Measurements from ENCODE around the gene LHFPL6. TPM values are rescaled to one million over a fixed set of nuclear protein-coding genes. Genes with fewer than 3 reads are reported as not detected.

LHFPL6 gene
- total and polyA plus RNA-seq, 11 donors, result 34.4 to 74.4 (median 53.2) TPM

DNA sequence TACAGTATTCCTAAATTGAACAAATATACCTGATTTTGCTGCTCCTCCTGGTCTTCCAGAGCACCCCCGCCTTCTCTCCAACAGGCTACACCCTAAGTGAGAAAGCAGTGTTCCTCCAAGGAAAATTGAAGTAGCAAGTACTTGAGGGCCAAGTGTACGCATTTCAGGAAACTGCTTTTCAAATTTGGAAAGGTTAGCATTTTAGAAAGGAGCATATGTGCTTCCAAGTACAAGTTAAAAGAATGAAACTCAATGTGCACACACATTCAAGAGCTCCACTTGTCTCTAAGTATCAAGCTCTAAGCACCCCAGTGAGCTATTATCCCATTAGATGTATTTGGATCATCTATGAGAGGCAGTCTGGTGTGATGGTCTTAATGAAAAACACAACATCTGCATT lies 25.8 kb downstream of the LHFPL6 start:
- no peaks in the 10 kb centered on the region for H3K27me3 ChIP-seq
- TF ChIP-seq POLR2A (IDR thresholded peaks at IDR 0.05) (no peak), CTCF (IDR thresholded peaks at IDR 0.05) (no peak)
- no peak for DNase-seq
- ATAC-seq, result no peak
- peaks cover 11 to 81% (median 60%) of the 10 kb centered on the region in 12 donors for H3K4me1 ChIP-seq
- H3K4me3 ChIP-seq, result no peak overlapping the region
- intact Hi-C loops (cut with DNase I), result loop anchor here in 4 of 10 donors (10.0 kb wide), 1 partner anchor 52 kb away; no protein-coding TSS in a partner anchor
- no peaks in the 10 kb centered on the region for H3K9me3 ChIP-seq
- no peaks in the 10 kb centered on the region for H3K36me3 ChIP-seq
- peak overlapping the region in 9 of 12 donors; percentile 20 to 72 (median 46) for H3K27ac ChIP-seq
- WGBS, 4 donors, result 70 to 85% (median 79%) methylated on average over 2 of the region's 2 CpGs

DNA sequence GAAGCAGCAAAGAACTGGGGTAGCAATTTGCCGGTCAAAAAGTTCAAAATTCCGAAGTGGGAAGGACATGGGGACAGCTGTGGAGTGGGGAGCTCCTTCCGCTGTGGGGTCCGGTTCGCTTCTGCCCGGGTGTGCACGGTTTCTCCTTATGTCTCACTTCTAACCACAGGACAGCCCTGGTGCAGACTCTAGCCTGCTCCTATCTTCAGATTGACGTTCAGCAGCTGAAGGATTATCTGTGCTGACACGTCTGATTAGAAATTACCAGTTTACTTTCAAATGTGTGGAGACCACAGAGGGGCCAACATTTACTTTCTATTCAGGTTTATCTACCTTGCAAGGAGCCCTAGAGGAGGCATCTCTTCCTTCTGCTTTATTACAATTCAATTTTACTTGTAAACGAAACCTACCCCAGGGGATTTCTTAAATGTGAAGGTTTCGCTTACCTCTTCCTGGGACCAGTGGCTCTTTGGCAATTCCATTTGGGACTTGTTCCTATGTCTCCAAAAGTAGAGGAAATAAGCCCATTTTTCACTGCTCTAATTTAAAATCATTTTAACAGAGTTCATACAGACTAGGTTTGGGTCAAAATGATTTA lies 27.3 kb downstream of the LHFPL6 start:
- H3K27ac ChIP-seq, result peak overlapping the region in 9 of 12 donors; percentile 16 to 71 (median 34)
- peaks cover 11 to 77% (median 52%) of the 10 kb centered on the region in 12 donors for H3K4me1 ChIP-seq
- no peak for DNase-seq
- no peaks in the 10 kb centered on the region for H3K27me3 ChIP-seq
- H3K9me3 ChIP-seq, result no peaks in the 10 kb centered on the region
- peak in 2 of 4 donors; percentile 16 to 30 for ATAC-seq
- WGBS, 4 donors, result 45 to 55% (median 51%) methylated on average over 11 of the region's 11 CpGs
- peak overlapping the region in 5 of 12 donors; percentile 0 to 18 (median 13) for H3K4me3 ChIP-seq
- intact Hi-C loops (cut with DNase I), result loop anchor here in 4 of 10 donors (10.0 kb wide), 1 partner anchor 51 kb away; no protein-coding TSS in a partner anchor
- TF ChIP-seq POLR2A (IDR thresholded peaks at IDR 0.05) (no peak), CTCF (IDR thresholded peaks at IDR 0.05) (peak in 2 of 12 donors; percentile 12 to 15)
- H3K36me3 ChIP-seq, result no peaks in the 10 kb centered on the region

GRCh38 chr13:39571502-39572092 lies 31.4 kb downstream of the LHFPL6 start:
- H3K27ac ChIP-seq, result peak overlapping the region; percentile 53 to 90 (median 82)
- WGBS, 4 donors, result 46 to 62% (median 56%) methylated on average over 13 to 15 of the region's 15 CpGs
- H3K36me3 ChIP-seq, result no peaks in the 10 kb centered on the region
- intact Hi-C loops (cut with DNase I), result loop anchor here in 4 of 10 donors (10.0 kb wide), 1 partner anchor 47 kb away; no protein-coding TSS in a partner anchor
- H3K4me1 ChIP-seq, result peaks cover 0 to 54% (median 27%) of the 10 kb centered on the region in 12 donors
- H3K4me3 ChIP-seq, result no peak overlapping the region
- DNase-seq (peak; percentile 67 to 87 (median 76)), ATAC-seq (peak; percentile 63 to 93 (median 91))
- H3K27me3 ChIP-seq, result no peaks in the 10 kb centered on the region
- TF ChIP-seq CTCF (IDR thresholded peaks at IDR 0.05) (no peak), POLR2A (IDR thresholded peaks at IDR 0.05) (no peak)
- H3K9me3 ChIP-seq, result peaks cover 0 to 4% (median 0%) of the 10 kb centered on the region in 12 donors

GRCh38 chr13:39567569-39567968 lies 35.4 kb downstream of the LHFPL6 start:
- no peak for ATAC-seq
- Histone ChIP-seq H3K9me3 (peaks cover 0 to 4% (median 0%) of the 10 kb centered on the region in 12 donors), H3K4me3 (no peak overlapping the region), H3K27ac (peak overlapping the region in 10 of 12 donors; percentile 1 to 60 (median 30)), H3K4me1 (peaks cover 3 to 69% (median 45%) of the 10 kb centered on the region in 12 donors), H3K36me3 (no peaks in the 10 kb centered on the region), H3K27me3 (no peaks in the 10 kb centered on the region)
- WGBS, 4 donors, result 67 to 93% (median 84%) methylated on average over 1 of the region's 1 CpG
- TF ChIP-seq CTCF (IDR thresholded peaks at IDR 0.05), result no peak
- TF ChIP-seq POLR2A (IDR thresholded peaks at IDR 0.05), result no peak
- intact Hi-C loops (cut with DNase I), result loop anchor here in 1 of 10 donors (5.0 kb wide), 1 partner anchor 40 kb away; no protein-coding TSS in a partner anchor
- DNase-seq, result no peak
